Neural cell (in vitro differentiated cells): ENCODE data around the gene MPC2. TPM values are rescaled to one million over a fixed set of nuclear protein-coding genes. Genes with fewer than 3 reads are reported as not detected.

Source experiments
- H2AFZ ChIP-seq: fragments of 200-600, 300-800 bp; sonication (generic), shearing (Covaris generic); 2 replicates; pipeline ENCODE4 v1.6.0; 2014; ENCODE audit warnings: low read depth, mild to moderate bottlenecking, antibody characterized with exemption, low read length, moderate library complexity
- H3F3A ChIP-seq: fragments of 200-600 bp; shearing (Covaris generic); 2 replicates; pipeline ENCODE4 v1.6.1; 2016; ENCODE audit warnings: mild to moderate bottlenecking, moderate library complexity, mixed read lengths, antibody characterized with exemption, low read length; ENCODE audit not compliant: insufficient read depth, poor library complexity, severe bottlenecking
- H3K27ac ChIP-seq: fragments of 200-600, 300-800 bp; sonication (generic), shearing (Covaris generic); 2 replicates; pipeline ENCODE4 v1.5.1; 2014; ENCODE audit warnings: mild to moderate bottlenecking, low read length, moderate library complexity
- H3K27me3 ChIP-seq: fragments of 300-800, 200-600 bp; sonication (generic), shearing (Covaris generic); 2 replicates; pipeline ENCODE4 v1.6.0; 2014; ENCODE audit warnings: mild to moderate bottlenecking, low read depth, low read length, moderate library complexity; ENCODE audit not compliant: insufficient read depth
- H3K36me3 ChIP-seq: fragments of 300-800, 200-600 bp; sonication (generic), shearing (Covaris generic); 2 replicates; pipeline ENCODE4 v1.5.1; 2014; ENCODE audit warnings: mild to moderate bottlenecking, antibody characterized with exemption, low read length, moderate library complexity; ENCODE audit not compliant: insufficient read depth
- H3K4me2 ChIP-seq: fragments of 300-800, 200-600 bp; sonication (generic), shearing (Covaris generic); 2 replicates; pipeline ENCODE4 v1.6.0; 2014; ENCODE audit warnings: mild to moderate bottlenecking, low read length
- H3K4me3 ChIP-seq: fragments of 300-800, 200-600 bp; sonication (generic), shearing (Covaris generic); 2 replicates; pipeline ENCODE4 v1.5.1; 2014; ENCODE audit warnings: mild to moderate bottlenecking, low read length, moderate library complexity
- H3K79me2 ChIP-seq: fragments of 200-600 bp; shearing (Covaris generic); replicated peaks from 2 replicates; pipeline ENCODE4 v1.6.0; 2014; ENCODE audit warnings: mild to moderate bottlenecking, low read length, moderate library complexity; ENCODE audit not compliant: insufficient read depth
- H3K9ac ChIP-seq: fragments of 300-800, 200-600 bp; sonication (generic), shearing (Covaris generic); 2 replicates; pipeline ENCODE4 v1.6.1; 2016; ENCODE audit warnings: mild to moderate bottlenecking, low read length, mixed read lengths
- H3K9me2 ChIP-seq: fragments of 200-600 bp; shearing (Covaris generic); 2 replicates; pipeline ENCODE4 v1.6.1; 2016; ENCODE audit warnings: mild to moderate bottlenecking, low read length, mixed read lengths; ENCODE audit not compliant: insufficient read depth
- H3K9me3 ChIP-seq: fragments of 200-600, 300-800 bp; sonication (generic), shearing (Covaris generic); 2 replicates; pipeline ENCODE4 v1.6.1; 2016; ENCODE audit warnings: mild to moderate bottlenecking, mixed run types, low read length, moderate library complexity, mixed read lengths
- H4K20me1 ChIP-seq: fragments of 200-600 bp; shearing (Covaris generic); 2 replicates; pipeline ENCODE4 v1.6.1; 2016; ENCODE audit warnings: mild to moderate bottlenecking, mixed run types; ENCODE audit not compliant: insufficient read depth
- CTCF ChIP-seq: fragments of 450-650 bp; IDR thresholded peaks from 2 replicates; pipeline ENCODE4 v1.5.1; 2014; ENCODE audit warnings: antibody characterized with exemption, mild to moderate bottlenecking, moderate library complexity; ENCODE audit not compliant: poor library complexity, severe bottlenecking
- EP300 ChIP-seq: fragments of 450-650 bp; conservative IDR thresholded peaks from 2 replicates; pipeline ENCODE4 v1.6.1; 2014; ENCODE audit warnings: antibody characterized with exemption, mild to moderate bottlenecking, moderate library complexity; ENCODE audit not compliant: poor library complexity, severe bottlenecking
- EZH2 ChIP-seq: fragments of 200-600, 300-800 bp; shearing (Covaris generic), sonication (generic); IDR thresholded peaks from 2 replicates; pipeline ENCODE4 v1.6.1; 2014; ENCODE audit warnings: antibody characterized with exemption, low read length, borderline replicate concordance, mild to moderate bottlenecking; ENCODE audit not compliant: insufficient read depth, poor library complexity, severe bottlenecking
- MXI1 ChIP-seq: fragments of 450-650 bp; conservative IDR thresholded peaks from 2 replicates; pipeline ENCODE4 v1.6.1; 2014; ENCODE audit warnings: antibody characterized with exemption, mild to moderate bottlenecking; ENCODE audit not compliant: poor library complexity, severe bottlenecking
- POLR2AphosphoS5 ChIP-seq: IDR thresholded peaks from 2 replicates; pipeline ENCODE4 v1.6.1; 2012
- RAD21 ChIP-seq: fragments of 450-650 bp; conservative IDR thresholded peaks from 2 replicates; pipeline ENCODE4 v1.6.1; 2014; ENCODE audit warnings: antibody characterized with exemption, mild to moderate bottlenecking, moderate library complexity
- REST ChIP-seq: IDR thresholded peaks from 2 replicates; pipeline ENCODE4 v1.6.1; 2012; ENCODE audit warnings: borderline replicate concordance
- SMC3 ChIP-seq: fragments of 450-650 bp; conservative IDR thresholded peaks from 2 replicates; pipeline ENCODE4 v1.6.1; 2014; ENCODE audit warnings: antibody characterized with exemption, mild to moderate bottlenecking, moderate library complexity; ENCODE audit not compliant: poor library complexity
- TAF1 ChIP-seq: IDR thresholded peaks from 2 replicates; pipeline ENCODE4 v1.6.1; 2012; ENCODE audit warnings: low read depth
- polyA plus RNA-seq: library from polyadenylated mRNA; depleted of rRNA; stranded (reverse); fragments of >200 nt; gene quantifications from 2 replicates; pipeline ENCODE4 v1.2.3, GENCODE V29; 2014

MPC2 gene
- polyA plus RNA-seq, 1 donor from 2014 or later: 104 TPM

GRCh38 chr1:167974698-167975097 is 37.8 kb upstream of the MPC2 start:
- Histone ChIP-seq H3K4me2 (no peak overlapping the region), H2AFZ (no peak overlapping the region), H3K4me3 (no peak overlapping the region), H3K9me2 (no peaks in the 10 kb centered on the region), H3K79me2 (no peaks in the 10 kb centered on the region), H3K9ac (no peak overlapping the region), H3K36me3 (peaks cover 6% of the 10 kb centered on the region), H4K20me1 (no peaks in the 10 kb centered on the region), H3F3A (no peaks in the 10 kb centered on the region), H3K27me3 (no peaks in the 10 kb centered on the region), H3K9me3 (no peaks in the 10 kb centered on the region), H3K27ac (no peak overlapping the region)
- no peak for TF ChIP-seq EP300

GRCh38 chr1:167973832-167974231 is 37.0 kb upstream of the MPC2 start:
- H3K27me3 ChIP-seq: no peaks in the 10 kb centered on the region
- peaks cover 6% of the 10 kb centered on the region for H3K36me3 ChIP-seq
- H3K4me3 ChIP-seq: no peak overlapping the region
- H3K9ac ChIP-seq: no peak overlapping the region
- no peaks in the 10 kb centered on the region for H3F3A ChIP-seq
- no peaks in the 10 kb centered on the region for H3K79me2 ChIP-seq
- no peaks in the 10 kb centered on the region for H4K20me1 ChIP-seq
- no peak overlapping the region for H3K27ac ChIP-seq
- H3K9me2 ChIP-seq: no peaks in the 10 kb centered on the region
- H3K9me3 ChIP-seq: no peaks in the 10 kb centered on the region
- TF ChIP-seq RAD21 (no peak), POLR2AphosphoS5 (no peak), EZH2 (no peak), TAF1 (no peak), MXI1 (no peak), EP300 (no peak), REST (no peak), SMC3 (no peak), CTCF (no peak)
- H2AFZ ChIP-seq: no peak overlapping the region
- H3K4me2 ChIP-seq: no peak overlapping the region

GRCh38 chr1:167968569-167968968 is 31.7 kb upstream of the MPC2 start:
- Histone ChIP-seq H3K9me3 (no peaks in the 10 kb centered on the region), H3K27me3 (no peaks in the 10 kb centered on the region), H3K4me2 (no peak overlapping the region), H3K9ac (no peak overlapping the region), H3K79me2 (no peaks in the 10 kb centered on the region), H3K27ac (no peak overlapping the region), H2AFZ (no peak overlapping the region), H3K9me2 (no peaks in the 10 kb centered on the region), H3K36me3 (no peaks in the 10 kb centered on the region), H4K20me1 (no peaks in the 10 kb centered on the region), H3K4me3 (no peak overlapping the region), H3F3A (no peaks in the 10 kb centered on the region)
- TF ChIP-seq TAF1: no peak
- no peak for TF ChIP-seq CTCF
- TF ChIP-seq RAD21: no peak
